CD4-positive, CD25-positive, alpha-beta regulatory T cell (primary cell): ENCODE measurements around the gene LRMDA. TPM values are rescaled to one million over a fixed set of nuclear protein-coding genes. Genes with fewer than 3 reads are reported as not detected.

Source experiments
- ATAC-seq, 2 donors: fragments of 150-1000 bp; cut with Tn5 transposase; one replicate each; pipeline ENCODE4 v1.10.0; 2021; ENCODE audit warnings: low read depth in 2 of 2, moderate number of reproducible peaks in 2 of 2, moderate library complexity in 1 of 2
- DNase-seq, 3 donors: peaks; one replicate each; pipeline versions ENCODE4 v3.0.0 to v3.0.0-alpha.2; 2012 to 2022; ENCODE audit warnings: mixed read lengths in 1 of 3
- H3K27ac ChIP-seq: one replicate; pipeline ENCODE4 v1.7.0; 2013; ENCODE audit warnings: mild to moderate bottlenecking, low read length; ENCODE audit not compliant: insufficient read depth, poor library complexity, severe bottlenecking
- H3K27me3 ChIP-seq: one replicate; pipeline ENCODE4 v1.7.0; 2013; ENCODE audit warnings: low read length; ENCODE audit not compliant: control insufficient read depth, insufficient read depth
- H3K36me3 ChIP-seq: one replicate; pipeline ENCODE4 v1.7.0; 2013; ENCODE audit warnings: mild to moderate bottlenecking, low read length, moderate library complexity; ENCODE audit not compliant: control insufficient read depth, insufficient read depth
- H3K4me1 ChIP-seq: 2 replicates; pipeline ENCODE4 v1.7.0; 2013; ENCODE audit warnings: mild to moderate bottlenecking, low read length; ENCODE audit not compliant: insufficient read depth, control insufficient read depth, poor library complexity, severe bottlenecking
- H3K4me3 ChIP-seq: one replicate; pipeline ENCODE4 v1.7.0; 2013; ENCODE audit warnings: low read depth, mild to moderate bottlenecking, low read length, moderate library complexity
- H3K9me3 ChIP-seq, 2 experiments: 1 replicate in 1 of 2; 2 replicates in 1 of 2; pipeline ENCODE4 v1.7.0; 2013; ENCODE audit warnings: low read length in 2 of 2, mild to moderate bottlenecking in 1 of 2, moderate library complexity in 1 of 2; ENCODE audit not compliant: control insufficient read depth in 2 of 2
- H3K27ac Mint-ChIP-seq, 3 donors: one replicate each; pipeline ENCODE4 v1.8.0; 2020 to 2022; ENCODE audit warnings: mild to moderate bottlenecking in 3 of 3, mixed read lengths in 3 of 3, moderate library complexity in 2 of 3
- H3K27me3 Mint-ChIP-seq: one replicate; pipeline ENCODE4 v1.8.0; 2022; ENCODE audit warnings: mild to moderate bottlenecking, mixed read lengths
- H3K36me3 Mint-ChIP-seq: one replicate; pipeline ENCODE4 v1.8.0; 2020; ENCODE audit warnings: mixed read lengths
- H3K4me1 Mint-ChIP-seq, 4 donors: one replicate each; pipeline ENCODE4 v1.8.0; 2020 to 2022; ENCODE audit warnings: mixed read lengths in 4 of 4, mild to moderate bottlenecking in 1 of 4
- H3K4me3 Mint-ChIP-seq, 4 donors: one replicate each; pipeline ENCODE4 v1.8.0; 2020 to 2022; ENCODE audit warnings: mild to moderate bottlenecking in 4 of 4, mixed read lengths in 4 of 4, moderate library complexity in 3 of 4
- H3K9me3 Mint-ChIP-seq, 7 donors: one replicate each; pipeline ENCODE4 v1.8.0; 2020 to 2022; ENCODE audit warnings: mixed read lengths in 7 of 7, mild to moderate bottlenecking in 3 of 7, moderate library complexity in 2 of 7
- polyA plus RNA-seq, 4 donors: library from polyadenylated mRNA; unstranded; fragments of 300-500 nt; fragmentation: Illumina TruSeq; gene quantifications; one replicate each; pipeline ENCODE4 v1.2.3, GENCODE V29; 2021
- total RNA-seq: library from RNA; stranded (reverse); gene quantifications from one replicate; pipeline ENCODE4 v1.2.3, GENCODE V29; 2022

The LRMDA gene
- total and polyA plus RNA-seq, 5 donors from 2014 or later, result 0.10 TPM; not detected in 4

GRCh38 chr10:75977139-75977538, 545.7 kb downstream of the LRMDA start:
- H3K9me3 ChIP-seq, result no peaks in the 10 kb centered on the region
- Mint-ChIP-seq H3K4me3 (no peak overlapping the region), H3K27me3 (peaks cover 16% of the 10 kb centered on the region), H3K4me1 (no peaks in the 10 kb centered on the region), H3K27ac (no peak overlapping the region), H3K36me3 (no peaks in the 10 kb centered on the region), H3K9me3 (peaks cover 0 to 4% (median 0%) of the 10 kb centered on the region in 7 donors)
- H3K4me1 ChIP-seq, result no peaks in the 10 kb centered on the region
- ATAC-seq (no peak), DNase-seq (no peak)
- H3K36me3 ChIP-seq, result no peaks in the 10 kb centered on the region
- H3K27ac ChIP-seq, result no peak overlapping the region
- no peak overlapping the region for H3K4me3 ChIP-seq
- H3K27me3 ChIP-seq, result no peaks in the 10 kb centered on the region

GRCh38 chr10:75978213-75978612, 546.8 kb downstream of the LRMDA start:
- H3K4me3 ChIP-seq, result no peak overlapping the region
- Mint-ChIP-seq H3K9me3 (peaks cover 0 to 4% (median 0%) of the 10 kb centered on the region in 7 donors), H3K4me3 (no peak overlapping the region), H3K27me3 (peaks cover 16% of the 10 kb centered on the region), H3K27ac (no peak overlapping the region), H3K36me3 (no peaks in the 10 kb centered on the region), H3K4me1 (no peaks in the 10 kb centered on the region)
- H3K4me1 ChIP-seq, result no peaks in the 10 kb centered on the region
- H3K9me3 ChIP-seq, result no peaks in the 10 kb centered on the region
- no peaks in the 10 kb centered on the region for H3K36me3 ChIP-seq
- no peak overlapping the region for H3K27ac ChIP-seq
- H3K27me3 ChIP-seq, result no peaks in the 10 kb centered on the region
- ATAC-seq (no peak), DNase-seq (no peak)

- Histone ChIP-seq H3K9me3 (no peaks in the 10 kb centered on the region), H3K4me1 (no peaks in the 10 kb centered on the region), H3K4me3 (no peak overlapping the region), H3K36me3 (no peaks in the 10 kb centered on the region), H3K27ac (no peak overlapping the region), H3K27me3 (no peaks in the 10 kb centered on the region)
- DNase-seq (no peak), ATAC-seq (no peak)
- peaks cover 0 to 4% (median 0%) of the 10 kb centered on the region in 7 donors for H3K9me3 Mint-ChIP-seq
- H3K27ac Mint-ChIP-seq, result no peak overlapping the region
- H3K4me1 Mint-ChIP-seq, result no peaks in the 10 kb centered on the region
- no peak overlapping the region for H3K4me3 Mint-ChIP-seq
- no peaks in the 10 kb centered on the region for H3K36me3 Mint-ChIP-seq
- peaks cover 13% of the 10 kb centered on the region for H3K27me3 Mint-ChIP-seq
Observed at GRCh38 chr10:75980419-75981002, 549.1 kb downstream of the LRMDA start.

- no peak overlapping the region for H3K27ac Mint-ChIP-seq
- Histone ChIP-seq H3K4me1 (no peaks in the 10 kb centered on the region), H3K4me3 (no peak overlapping the region), H3K27me3 (no peaks in the 10 kb centered on the region), H3K27ac (no peak overlapping the region), H3K9me3 (no peaks in the 10 kb centered on the region), H3K36me3 (no peaks in the 10 kb centered on the region)
- no peak for DNase-seq
- H3K27me3 Mint-ChIP-seq, result peaks cover 11% of the 10 kb centered on the region
- no peaks in the 10 kb centered on the region for H3K36me3 Mint-ChIP-seq
- H3K4me3 Mint-ChIP-seq, result no peak overlapping the region
- H3K9me3 Mint-ChIP-seq, result peaks cover 0 to 2% (median 0%) of the 10 kb centered on the region in 7 donors
- ATAC-seq, result no peak
- H3K4me1 Mint-ChIP-seq, result no peaks in the 10 kb centered on the region
Observed at GRCh38 chr10:75982611-75983369, 551.4 kb downstream of the LRMDA start.

- no peaks in the 10 kb centered on the region for H3K4me1 Mint-ChIP-seq
- no peak for DNase-seq
Observed at GRCh38 chr10:75984067-75984466, 552.6 kb downstream of the LRMDA start.

GRCh38 chr10:75987616-75988015, 556.2 kb downstream of the LRMDA start:
- H3K27me3 Mint-ChIP-seq, result peaks cover 6% of the 10 kb centered on the region
- no peak overlapping the region for H3K27ac Mint-ChIP-seq
- no peaks in the 10 kb centered on the region for H3K4me1 Mint-ChIP-seq
- H3K4me3 ChIP-seq, result no peak overlapping the region
- DNase-seq, result no peak
- H3K27ac ChIP-seq, result no peak overlapping the region
- H3K9me3 Mint-ChIP-seq, result peaks cover 0 to 3% (median 0%) of the 10 kb centered on the region in 7 donors
- H3K27me3 ChIP-seq, result no peaks in the 10 kb centered on the region
- H3K36me3 ChIP-seq, result no peaks in the 10 kb centered on the region
- H3K4me3 Mint-ChIP-seq, result no peak overlapping the region
- H3K4me1 ChIP-seq, result no peaks in the 10 kb centered on the region
- no peaks in the 10 kb centered on the region for H3K36me3 Mint-ChIP-seq
- no peak for ATAC-seq
- H3K9me3 ChIP-seq, result no peaks in the 10 kb centered on the region

More at GRCh38 chr10:75984067-75984466, 552.6 kb downstream of the LRMDA start:
- Histone ChIP-seq H3K36me3 (no peaks in the 10 kb centered on the region), H3K27me3 (no peaks in the 10 kb centered on the region), H3K4me3 (no peak overlapping the region), H3K4me1 (no peaks in the 10 kb centered on the region), H3K27ac (no peak overlapping the region), H3K9me3 (no peaks in the 10 kb centered on the region)
- Mint-ChIP-seq H3K27ac (no peak overlapping the region), H3K4me3 (peak overlapping the region in 1 of 4 donors; percentile 82), H3K36me3 (no peaks in the 10 kb centered on the region), H3K9me3 (peaks cover 0 to 4% (median 0%) of the 10 kb centered on the region in 7 donors), H3K27me3 (peaks cover 11% of the 10 kb centered on the region)
- no peak for ATAC-seq

- peaks cover 0 to 1% (median 0%) of the 10 kb centered on the region in 7 donors for H3K9me3 Mint-ChIP-seq
- H3K27ac Mint-ChIP-seq, result no peak overlapping the region
- H3K36me3 Mint-ChIP-seq, result no peaks in the 10 kb centered on the region
- H3K9me3 ChIP-seq, result no peaks in the 10 kb centered on the region
- H3K4me1 Mint-ChIP-seq, result no peaks in the 10 kb centered on the region
- no peak for DNase-seq
- ATAC-seq, result no peak
- H3K36me3 ChIP-seq, result no peaks in the 10 kb centered on the region
- H3K27me3 ChIP-seq, result no peaks in the 10 kb centered on the region
- no peak overlapping the region for H3K27ac ChIP-seq
- no peak overlapping the region for H3K4me3 ChIP-seq
- H3K4me3 Mint-ChIP-seq, result no peak overlapping the region
- no peaks in the 10 kb centered on the region for H3K27me3 Mint-ChIP-seq
- H3K4me1 ChIP-seq, result no peaks in the 10 kb centered on the region
Observed at GRCh38 chr10:75994357-75995040, 563.1 kb downstream of the LRMDA start.
